Smooth muscle cell (in vitro differentiated cells): ENCODE data around the gene IGF2BP3. TPM values are rescaled to one million over a fixed set of nuclear protein-coding genes. Genes with fewer than 3 reads are reported as not detected.

Experiments used
- DNase-seq: peaks from one replicate; lab custom pipeline; 2025; ENCODE audit not compliant: unreplicated experiment; lab: John Stamatoyannopoulos, UW
- H2AFZ ChIP-seq: fragments of 200-600 bp; sonication (generic); 2 replicates; pipeline ENCODE4 v1.6.0; 2016; ENCODE audit warnings: antibody characterized with exemption, low read depth, mild to moderate bottlenecking
- H3F3A ChIP-seq: fragments of 200-600 bp; sonication (generic); 2 replicates; pipeline ENCODE4 v1.6.0; 2017; ENCODE audit warnings: antibody characterized with exemption, low read depth
- H3K27ac ChIP-seq: fragments of 200-600 bp; sonication (generic); 2 replicates; pipeline ENCODE4 v1.5.1; 2016; ENCODE audit warnings: low read depth, mild to moderate bottlenecking
- H3K27me3 ChIP-seq: fragments of 200-600 bp; sonication (generic); 2 replicates; pipeline ENCODE4 v1.6.1; 2016; ENCODE audit warnings: low read depth, mild to moderate bottlenecking
- H3K36me3 ChIP-seq: fragments of 200-600 bp; sonication (generic); 2 replicates; pipeline ENCODE4 v1.5.1; 2016; ENCODE audit warnings: low read depth
- H3K4me1 ChIP-seq: fragments of 200-600 bp; sonication (generic); 2 replicates; pipeline ENCODE4 v1.5.1; 2016; ENCODE audit warnings: low read depth
- H3K4me2 ChIP-seq: fragments of 200-600 bp; sonication (generic); 2 replicates; pipeline ENCODE4 v1.6.0; 2016; ENCODE audit warnings: mild to moderate bottlenecking
- H3K4me3 ChIP-seq: fragments of 200-600 bp; sonication (generic); 2 replicates; pipeline ENCODE4 v1.5.1; 2016; ENCODE audit warnings: mild to moderate bottlenecking
- H3K79me2 ChIP-seq: fragments of 200-600 bp; sonication (generic); 2 replicates; pipeline ENCODE4 v1.6.0; 2016; ENCODE audit warnings: low read depth, mild to moderate bottlenecking
- H3K9ac ChIP-seq: fragments of 200-600 bp; sonication (generic); 2 replicates; pipeline ENCODE4 v1.6.0; 2016; ENCODE audit warnings: low read depth
- H3K9me3 ChIP-seq: fragments of 200-600 bp; sonication (generic); replicated peaks from 2 replicates; pipeline ENCODE4 v1.5.1; 2016; ENCODE audit warnings: low read depth
- H4K20me1 ChIP-seq: fragments of 200-600 bp; sonication (generic); 2 replicates; pipeline ENCODE4 v1.6.0; 2016; ENCODE audit warnings: low read depth
- CTCF ChIP-seq: fragments of 200-600 bp; sonication (generic); IDR thresholded peaks from 2 replicates; pipeline ENCODE4 v1.5.1; 2017; ENCODE audit warnings: borderline replicate concordance, mild to moderate bottlenecking, antibody characterized with exemption; ENCODE audit not compliant: insufficient read depth, poor library complexity, severe bottlenecking
- WGBS: methylation state at CpG from one replicate; pipeline ENCODE4 v1.1.7; 2016; ENCODE audit warnings: low lambda C conversion rate; 5-methylcytosine and 5-hydroxymethylcytosine counted together
- polyA plus RNA-seq: library from polyadenylated mRNA; unstranded; fragments of >200 nt; fragmentation: Nextera tagmentation; extraction: Ambion mirVana; gene quantifications from 2 replicates; pipeline ENCODE4 v1.2.1, GENCODE V29; 2016
- total RNA-seq: library from RNA; depleted of rRNA; stranded (reverse); fragments of >200 nt; gene quantifications from 2 replicates; pipeline ENCODE4 v1.2.3, GENCODE V29; 2014

The IGF2BP3 gene
- total and polyA plus RNA-seq, 2 experiments from 2014 or later, result 7.9 to 35.2 TPM

DNA sequence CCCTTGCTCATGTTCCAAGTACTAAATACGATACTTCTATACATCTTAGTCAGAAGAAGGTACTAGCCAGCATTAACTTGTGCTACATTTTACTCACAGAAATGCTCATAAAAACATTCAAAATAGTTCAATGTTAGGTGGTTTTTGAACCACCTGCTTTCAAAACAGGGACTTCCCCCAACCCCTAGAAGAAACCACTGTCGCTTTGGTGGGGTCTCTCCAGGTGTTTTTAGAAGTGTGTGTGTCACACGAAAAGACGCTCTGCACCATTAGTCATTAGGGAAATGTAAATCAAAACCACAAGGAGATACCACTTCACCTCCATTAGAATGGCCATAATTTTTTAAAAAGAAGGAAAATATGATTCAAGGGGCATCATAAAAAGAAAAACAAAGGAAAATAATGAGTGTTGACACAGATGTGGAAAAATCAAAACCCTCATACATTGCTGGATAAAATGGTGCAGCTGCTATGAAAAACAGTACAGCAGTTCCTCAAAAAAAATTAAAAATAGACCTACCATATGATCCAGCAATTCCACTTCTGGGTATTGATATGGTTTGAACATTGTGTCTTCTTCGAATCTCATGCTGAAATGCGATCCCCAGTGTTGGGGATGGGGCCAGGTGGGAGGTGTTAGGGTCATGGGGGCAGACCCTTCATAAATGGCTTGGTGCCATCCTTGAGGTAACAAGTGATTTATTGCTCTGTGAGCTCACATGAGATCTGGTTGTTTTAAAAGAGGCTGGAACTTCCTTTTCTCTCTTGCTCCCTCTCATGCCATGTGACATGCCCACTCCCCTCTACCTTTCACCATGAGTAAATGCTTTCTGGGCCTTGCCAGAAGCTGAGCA, 96.9 kb downstream of the IGF2BP3 start:
- Histone ChIP-seq H3K27ac (peak overlapping the region; percentile 22), H3K79me2 (peaks cover 23% of the 10 kb centered on the region), H3K9ac (no peak overlapping the region)

DNA sequence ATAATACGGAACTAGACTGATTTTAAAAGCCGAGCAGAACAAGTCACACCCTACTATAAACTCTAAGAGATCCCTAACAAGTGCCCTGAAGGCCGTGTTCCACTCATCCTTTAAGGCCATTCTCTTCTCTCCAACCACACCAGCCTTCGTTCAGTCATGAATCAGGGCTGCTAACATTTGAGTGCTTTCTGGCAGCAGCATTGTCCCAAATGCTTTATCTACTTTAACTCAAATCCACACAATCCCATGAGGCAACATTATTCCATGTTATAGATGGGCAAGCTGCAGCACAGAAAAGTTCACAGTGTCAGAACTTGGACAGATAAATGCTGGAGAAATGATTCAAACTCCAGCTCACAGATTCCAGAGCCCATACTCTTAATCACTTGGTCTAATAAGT, 97.7 kb downstream of the IGF2BP3 start:
- no peak overlapping the region for H3K4me3 ChIP-seq
- peaks cover 17% of the 10 kb centered on the region for H3K79me2 ChIP-seq
- H3K9ac ChIP-seq, result no peak overlapping the region
- DNase-seq, result no peak
- H3F3A ChIP-seq, result peaks cover 6% of the 10 kb centered on the region
- no peaks in the 10 kb centered on the region for H3K27me3 ChIP-seq
- H3K36me3 ChIP-seq, result no peaks in the 10 kb centered on the region
- WGBS, result 18% methylated on average over 4 of the region's 4 CpGs
- peaks cover 66% of the 10 kb centered on the region for H4K20me1 ChIP-seq
- H3K9me3 ChIP-seq, result no peaks in the 10 kb centered on the region
- H3K4me1 ChIP-seq, result no peaks in the 10 kb centered on the region
- peak overlapping the region; percentile 43 for H3K4me2 ChIP-seq
- H2AFZ ChIP-seq, result no peak overlapping the region
- TF ChIP-seq CTCF, result no peak
- peak overlapping the region; percentile 22 for H3K27ac ChIP-seq

More for the DNA sequence above, 96.9 kb downstream of the IGF2BP3 start:
- H4K20me1 ChIP-seq, result peaks cover 67% of the 10 kb centered on the region
- TF ChIP-seq CTCF, result no peak
- H3K4me1 ChIP-seq, result no peaks in the 10 kb centered on the region
- H3K9me3 ChIP-seq, result no peaks in the 10 kb centered on the region
- H3K4me2 ChIP-seq, result no peak overlapping the region
- H3K27me3 ChIP-seq, result no peaks in the 10 kb centered on the region
- WGBS, result 87% methylated on average over 6 of the region's 6 CpGs
- DNase-seq, result no peak
- peaks cover 6% of the 10 kb centered on the region for H3F3A ChIP-seq
- no peaks in the 10 kb centered on the region for H3K36me3 ChIP-seq
- no peak overlapping the region for H3K4me3 ChIP-seq
- H2AFZ ChIP-seq, result no peak overlapping the region

- no peak for TF ChIP-seq CTCF
- WGBS, result 26% methylated on average over 6 of the region's 6 CpGs
- no peaks in the 10 kb centered on the region for H3K4me1 ChIP-seq
- DNase-seq, result no peak
- no peaks in the 10 kb centered on the region for H3K36me3 ChIP-seq
- H2AFZ ChIP-seq, result no peak overlapping the region
- H3K4me2 ChIP-seq, result peak overlapping the region; percentile 63
- H3K9ac ChIP-seq, result no peak overlapping the region
- H3K27ac ChIP-seq, result peak overlapping the region; percentile 18
- H3F3A ChIP-seq, result peaks cover 6% of the 10 kb centered on the region
- peaks cover 19% of the 10 kb centered on the region for H3K79me2 ChIP-seq
- H3K4me3 ChIP-seq, result no peak overlapping the region
- no peaks in the 10 kb centered on the region for H3K9me3 ChIP-seq
- H3K27me3 ChIP-seq, result no peaks in the 10 kb centered on the region
- H4K20me1 ChIP-seq, result peaks cover 67% of the 10 kb centered on the region
Observed at GRCh38 chr7:23371654-23372053, 98.6 kb downstream of the IGF2BP3 start.
